H1 (cell line): ENCODE results near the gene HIGD2A. TPM values are rescaled to one million over a fixed set of nuclear protein-coding genes. Genes with fewer than 3 reads are reported as not detected.

Experiments
- EZH2 ChIP-seq: fragments of 200-600 bp; sonication (generic); IDR thresholded peaks from 2 replicates; pipeline ENCODE4 v1.7.1; 2012; ENCODE audit warnings: low read depth, mild to moderate bottlenecking, moderate library complexity, low read length, inconsistent platforms; ENCODE audit not compliant: severe bottlenecking
- GABPA ChIP-seq: IDR thresholded peaks from 2 replicates; pipeline ENCODE4 v1.6.1; 2011; ENCODE audit warnings: mild to moderate bottlenecking, low read length, moderate library complexity, borderline replicate concordance; ENCODE audit not compliant: insufficient read depth
- MAFK ChIP-seq: IDR thresholded peaks from 2 replicates; pipeline ENCODE4 v1.6.1; 2012; ENCODE audit warnings: low read depth, mild to moderate bottlenecking, improper control_type of control experiment, low read length
- NANOG ChIP-seq: IDR thresholded peaks from 2 replicates; pipeline ENCODE4 v1.6.1; 2011; ENCODE audit warnings: low read length, low read depth, mild to moderate bottlenecking, inconsistent platforms; ENCODE audit not compliant: insufficient read depth, poor library complexity, severe bottlenecking
- PHF8 ChIP-seq: fragments of 200-600 bp; sonication (generic); conservative IDR thresholded peaks from 2 replicates; pipeline ENCODE4 v1.7.1; 2012; ENCODE audit warnings: low read depth, mild to moderate bottlenecking, inconsistent platforms, low read length, moderate library complexity
- RAD21 ChIP-seq, 2 experiments: IDR thresholded peaks in 1 of 2; conservative IDR thresholded peaks in 1 of 2; 2 replicates each; pipeline ENCODE4 v1.6.1; 2011; ENCODE audit warnings: low read depth in 2 of 2, low read length in 2 of 2, improper control_type of control experiment in 1 of 2, inconsistent platforms in 1 of 2, mild to moderate bottlenecking in 1 of 2, moderate library complexity in 1 of 2
- SRF ChIP-seq: IDR thresholded peaks from 2 replicates; pipeline ENCODE4 v1.6.1; 2011; ENCODE audit warnings: mild to moderate bottlenecking, low read depth, low read length, moderate library complexity
- TCF12 ChIP-seq: IDR thresholded peaks from 2 replicates; pipeline ENCODE4 v1.6.1; 2011; ENCODE audit warnings: low read depth, mild to moderate bottlenecking, low read length
- polyA plus RNA-seq, 7 experiments: library from polyadenylated mRNA; depleted of rRNA in 3 of 7; stranded (reverse) in 5 of 7; unstranded in 2 of 7; fragments of >200 nt in 5 of 7; fragments of 200-250 nt in 2 of 7; gene quantifications; 1 replicate in 5 of 7; 2 replicates in 1 of 7; 4 replicates in 1 of 7; pipeline versions ENCODE4 v1.2.1 to v1.2.3, GENCODE V29; 2011 to 2013; ENCODE audit warnings: missing spikeins in 2 of 7, mixed read lengths in 2 of 7
- total RNA-seq: library from RNA; stranded (reverse); fragmentation: NEBNext Ultra II Directional; extraction: Animal tissue kit (Norgen Biotek cat#: 25700); gene quantifications from 2 replicates; pipeline ENCODE4 v1.2.1, GENCODE V29; 2021
- TF ChIP-seq, protein P1 (sequence below): fragments of 300-600 bp; sonication (generic); IDR thresholded peaks from 2 replicates; pipeline ENCODE4 v1.7.1; 2012; ENCODE audit warnings: low read length, moderate library complexity, mild to moderate bottlenecking, inconsistent platforms; ENCODE audit not compliant: insufficient replicate concordance

HIGD2A gene
- total and polyA plus RNA-seq, 2 of the 8 experiments (the other 6 are each of a cell fraction or from before 2014, with no cell fraction given), result 95.5 to 264 TPM

DNA sequence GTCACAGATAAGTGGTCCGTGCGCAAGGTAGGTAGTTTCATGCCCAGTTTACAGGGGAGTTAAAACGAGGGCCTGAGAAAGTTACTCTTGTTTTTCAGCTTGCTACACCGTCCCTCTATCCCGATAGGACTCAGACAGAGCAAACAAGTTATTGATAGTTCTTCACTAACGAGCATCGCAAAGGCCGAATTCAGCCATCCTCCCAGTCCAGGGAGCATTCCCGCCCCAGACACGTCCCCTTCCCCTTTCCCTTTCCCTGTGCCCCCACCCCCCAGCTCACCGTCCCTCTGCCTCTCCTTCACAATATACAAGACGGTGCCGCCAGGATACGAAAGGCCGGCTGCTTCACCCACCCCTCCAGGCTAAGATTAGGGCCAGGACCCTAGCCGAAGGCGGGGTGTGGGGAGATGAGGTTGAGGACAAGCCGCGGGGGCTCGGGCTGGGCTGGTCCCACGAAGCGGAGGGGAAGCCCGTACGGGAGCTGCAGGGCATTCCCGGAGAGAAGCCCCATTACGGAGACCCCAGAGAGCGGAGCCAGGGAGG, 27.6 kb upstream of the HIGD2A start (continued):
- TF ChIP-seq, protein P1, sequence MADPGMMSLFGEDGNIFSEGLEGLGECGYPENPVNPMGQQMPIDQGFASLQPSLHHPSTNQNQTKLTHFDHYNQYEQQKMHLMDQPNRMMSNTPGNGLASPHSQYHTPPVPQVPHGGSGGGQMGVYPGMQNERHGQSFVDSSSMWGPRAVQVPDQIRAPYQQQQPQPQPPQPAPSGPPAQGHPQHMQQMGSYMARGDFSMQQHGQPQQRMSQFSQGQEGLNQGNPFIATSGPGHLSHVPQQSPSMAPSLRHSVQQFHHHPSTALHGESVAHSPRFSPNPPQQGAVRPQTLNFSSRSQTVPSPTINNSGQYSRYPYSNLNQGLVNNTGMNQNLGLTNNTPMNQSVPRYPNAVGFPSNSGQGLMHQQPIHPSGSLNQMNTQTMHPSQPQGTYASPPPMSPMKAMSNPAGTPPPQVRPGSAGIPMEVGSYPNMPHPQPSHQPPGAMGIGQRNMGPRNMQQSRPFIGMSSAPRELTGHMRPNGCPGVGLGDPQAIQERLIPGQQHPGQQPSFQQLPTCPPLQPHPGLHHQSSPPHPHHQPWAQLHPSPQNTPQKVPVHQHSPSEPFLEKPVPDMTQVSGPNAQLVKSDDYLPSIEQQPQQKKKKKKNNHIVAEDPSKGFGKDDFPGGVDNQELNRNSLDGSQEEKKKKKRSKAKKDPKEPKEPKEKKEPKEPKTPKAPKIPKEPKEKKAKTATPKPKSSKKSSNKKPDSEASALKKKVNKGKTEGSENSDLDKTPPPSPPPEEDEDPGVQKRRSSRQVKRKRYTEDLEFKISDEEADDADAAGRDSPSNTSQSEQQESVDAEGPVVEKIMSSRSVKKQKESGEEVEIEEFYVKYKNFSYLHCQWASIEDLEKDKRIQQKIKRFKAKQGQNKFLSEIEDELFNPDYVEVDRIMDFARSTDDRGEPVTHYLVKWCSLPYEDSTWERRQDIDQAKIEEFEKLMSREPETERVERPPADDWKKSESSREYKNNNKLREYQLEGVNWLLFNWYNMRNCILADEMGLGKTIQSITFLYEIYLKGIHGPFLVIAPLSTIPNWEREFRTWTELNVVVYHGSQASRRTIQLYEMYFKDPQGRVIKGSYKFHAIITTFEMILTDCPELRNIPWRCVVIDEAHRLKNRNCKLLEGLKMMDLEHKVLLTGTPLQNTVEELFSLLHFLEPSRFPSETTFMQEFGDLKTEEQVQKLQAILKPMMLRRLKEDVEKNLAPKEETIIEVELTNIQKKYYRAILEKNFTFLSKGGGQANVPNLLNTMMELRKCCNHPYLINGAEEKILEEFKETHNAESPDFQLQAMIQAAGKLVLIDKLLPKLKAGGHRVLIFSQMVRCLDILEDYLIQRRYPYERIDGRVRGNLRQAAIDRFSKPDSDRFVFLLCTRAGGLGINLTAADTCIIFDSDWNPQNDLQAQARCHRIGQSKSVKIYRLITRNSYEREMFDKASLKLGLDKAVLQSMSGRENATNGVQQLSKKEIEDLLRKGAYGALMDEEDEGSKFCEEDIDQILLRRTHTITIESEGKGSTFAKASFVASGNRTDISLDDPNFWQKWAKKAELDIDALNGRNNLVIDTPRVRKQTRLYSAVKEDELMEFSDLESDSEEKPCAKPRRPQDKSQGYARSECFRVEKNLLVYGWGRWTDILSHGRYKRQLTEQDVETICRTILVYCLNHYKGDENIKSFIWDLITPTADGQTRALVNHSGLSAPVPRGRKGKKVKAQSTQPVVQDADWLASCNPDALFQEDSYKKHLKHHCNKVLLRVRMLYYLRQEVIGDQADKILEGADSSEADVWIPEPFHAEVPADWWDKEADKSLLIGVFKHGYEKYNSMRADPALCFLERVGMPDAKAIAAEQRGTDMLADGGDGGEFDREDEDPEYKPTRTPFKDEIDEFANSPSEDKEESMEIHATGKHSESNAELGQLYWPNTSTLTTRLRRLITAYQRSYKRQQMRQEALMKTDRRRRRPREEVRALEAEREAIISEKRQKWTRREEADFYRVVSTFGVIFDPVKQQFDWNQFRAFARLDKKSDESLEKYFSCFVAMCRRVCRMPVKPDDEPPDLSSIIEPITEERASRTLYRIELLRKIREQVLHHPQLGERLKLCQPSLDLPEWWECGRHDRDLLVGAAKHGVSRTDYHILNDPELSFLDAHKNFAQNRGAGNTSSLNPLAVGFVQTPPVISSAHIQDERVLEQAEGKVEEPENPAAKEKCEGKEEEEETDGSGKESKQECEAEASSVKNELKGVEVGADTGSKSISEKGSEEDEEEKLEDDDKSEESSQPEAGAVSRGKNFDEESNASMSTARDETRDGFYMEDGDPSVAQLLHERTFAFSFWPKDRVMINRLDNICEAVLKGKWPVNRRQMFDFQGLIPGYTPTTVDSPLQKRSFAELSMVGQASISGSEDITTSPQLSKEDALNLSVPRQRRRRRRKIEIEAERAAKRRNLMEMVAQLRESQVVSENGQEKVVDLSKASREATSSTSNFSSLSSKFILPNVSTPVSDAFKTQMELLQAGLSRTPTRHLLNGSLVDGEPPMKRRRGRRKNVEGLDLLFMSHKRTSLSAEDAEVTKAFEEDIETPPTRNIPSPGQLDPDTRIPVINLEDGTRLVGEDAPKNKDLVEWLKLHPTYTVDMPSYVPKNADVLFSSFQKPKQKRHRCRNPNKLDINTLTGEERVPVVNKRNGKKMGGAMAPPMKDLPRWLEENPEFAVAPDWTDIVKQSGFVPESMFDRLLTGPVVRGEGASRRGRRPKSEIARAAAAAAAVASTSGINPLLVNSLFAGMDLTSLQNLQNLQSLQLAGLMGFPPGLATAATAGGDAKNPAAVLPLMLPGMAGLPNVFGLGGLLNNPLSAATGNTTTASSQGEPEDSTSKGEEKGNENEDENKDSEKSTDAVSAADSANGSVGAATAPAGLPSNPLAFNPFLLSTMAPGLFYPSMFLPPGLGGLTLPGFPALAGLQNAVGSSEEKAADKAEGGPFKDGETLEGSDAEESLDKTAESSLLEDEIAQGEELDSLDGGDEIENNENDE, result no peak
- TF ChIP-seq EZH2 (no peak), TCF12 (no peak), PHF8 (no peak), SRF (no peak), GABPA (no peak), MAFK (no peak), NANOG (no peak), RAD21 (IDR thresholded peaks at IDR 0.05 in 1 of 2, conservative IDR thresholded peaks at IDR 0.05 in 1 of 2; ENCODE audit: low read depth in 2 of 2, low read length in 2 of 2) (no peak)
